HG02759 (cell line): Measurements from ENCODE around the gene NUP210.
"Not testable (repeated sequence)": the region's sequence is repeated elsewhere in the genome, so short reads cannot be mapped to it uniquely, and the experiment has no call there.

ENCODE experiments used
- ATAC-seq: cut with Tn5 transposase; IDR thresholded peaks from one replicate; pipeline ENCODE4 v1.9.1; 2021; ENCODE audit warnings: mild to moderate bottlenecking, moderate library complexity; ENCODE audit not compliant: unreplicated experiment

NUP210 gene

DNA sequence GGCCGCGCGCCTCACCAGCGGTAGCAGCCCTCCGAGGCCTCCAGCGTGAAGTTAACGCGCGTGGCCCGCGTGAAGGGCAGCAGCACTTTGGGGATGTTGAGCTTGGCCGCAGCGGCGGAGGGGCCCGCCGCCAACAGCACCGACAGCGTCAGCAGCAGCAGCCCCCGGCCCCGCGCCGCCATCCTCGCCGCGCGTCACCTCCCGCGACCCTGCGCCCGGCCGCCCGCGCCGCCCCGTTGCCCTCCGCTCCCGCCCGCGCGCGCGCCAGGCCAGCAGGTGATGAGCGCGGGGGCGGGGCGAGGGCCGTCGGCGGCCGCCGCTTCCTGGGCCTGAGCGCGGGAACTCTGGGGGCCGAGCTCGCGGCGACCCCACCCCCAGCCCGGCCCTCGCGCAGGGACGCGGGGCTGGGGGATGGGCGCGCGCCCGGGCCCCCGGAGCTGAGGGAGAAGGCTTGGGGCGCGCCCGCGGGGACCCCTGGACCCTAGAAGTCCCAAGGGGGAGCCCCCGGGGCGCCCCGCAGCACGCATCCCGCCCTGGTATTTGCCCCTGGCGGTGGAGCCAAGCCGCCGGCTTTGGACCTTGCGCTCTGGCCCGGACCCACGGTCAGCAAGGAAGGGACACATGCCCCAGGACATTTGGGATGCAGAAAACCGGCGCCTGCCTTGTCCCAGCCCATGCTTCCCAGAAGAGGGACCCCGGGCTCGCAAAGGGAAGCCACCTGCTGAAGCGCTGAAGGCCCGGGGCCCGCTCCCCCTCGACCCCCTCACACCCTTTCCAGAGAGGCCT, at the start of gene NUP210:
TSS of gene NUP210 (minus strand) at position 278 of the 786 bp plus-strand sequence. CDS start at position 182, 96 bp downstream.
- ATAC-seq: peak; percentile 70

DNA sequence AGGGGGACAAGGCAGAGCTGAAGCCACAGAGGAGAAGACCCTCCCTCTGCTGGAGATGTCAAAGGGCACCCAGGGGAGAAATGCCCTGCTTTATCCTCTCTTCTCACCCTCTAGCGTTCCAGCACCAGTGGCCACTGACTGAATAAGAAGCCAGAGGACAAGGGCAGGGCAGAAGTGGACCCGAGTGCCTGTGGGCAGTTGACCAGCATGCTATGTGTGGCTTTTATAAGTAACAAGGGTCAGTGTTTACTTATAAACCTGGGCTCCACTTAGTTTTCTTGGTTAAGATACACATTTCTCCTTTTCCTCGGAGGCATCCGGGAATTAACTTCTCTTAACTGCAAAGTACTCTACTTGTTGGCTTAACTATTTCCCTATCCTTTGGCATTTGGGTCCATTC, 46.7 kb upstream of the NUP210 start:
- ATAC-seq: no peak

DNA sequence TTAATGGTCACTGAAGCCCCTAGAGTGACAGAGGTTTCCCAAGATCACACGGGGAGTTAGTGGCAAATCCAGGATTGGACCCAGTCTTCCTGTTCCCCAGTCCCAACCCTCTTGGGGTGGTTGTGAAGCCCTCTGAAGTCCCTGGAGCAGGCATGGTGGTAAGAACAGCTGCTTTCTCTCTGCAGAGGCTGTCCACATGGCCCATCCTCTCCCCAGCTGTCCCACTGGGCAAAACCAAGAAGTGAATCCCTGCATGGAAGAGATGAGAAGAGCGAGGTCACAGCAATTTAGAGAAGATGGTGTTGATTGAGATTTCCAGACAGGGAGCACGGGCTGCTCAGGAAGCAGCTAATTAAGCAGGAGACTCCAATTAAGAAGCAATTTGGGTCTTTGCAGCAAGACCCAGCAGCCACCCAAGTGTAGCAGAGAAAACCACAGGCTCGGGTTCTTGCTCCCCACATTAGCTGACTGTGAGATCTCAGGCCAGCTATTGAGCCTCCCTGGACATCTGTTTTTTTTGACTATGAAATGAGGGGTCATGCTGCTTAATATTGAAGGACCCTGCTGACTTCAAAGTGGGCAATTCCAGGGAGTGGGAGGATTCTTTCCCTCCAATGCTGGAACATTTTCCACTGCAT, 45.2 kb upstream of the NUP210 start:
- no peak for ATAC-seq

DNA sequence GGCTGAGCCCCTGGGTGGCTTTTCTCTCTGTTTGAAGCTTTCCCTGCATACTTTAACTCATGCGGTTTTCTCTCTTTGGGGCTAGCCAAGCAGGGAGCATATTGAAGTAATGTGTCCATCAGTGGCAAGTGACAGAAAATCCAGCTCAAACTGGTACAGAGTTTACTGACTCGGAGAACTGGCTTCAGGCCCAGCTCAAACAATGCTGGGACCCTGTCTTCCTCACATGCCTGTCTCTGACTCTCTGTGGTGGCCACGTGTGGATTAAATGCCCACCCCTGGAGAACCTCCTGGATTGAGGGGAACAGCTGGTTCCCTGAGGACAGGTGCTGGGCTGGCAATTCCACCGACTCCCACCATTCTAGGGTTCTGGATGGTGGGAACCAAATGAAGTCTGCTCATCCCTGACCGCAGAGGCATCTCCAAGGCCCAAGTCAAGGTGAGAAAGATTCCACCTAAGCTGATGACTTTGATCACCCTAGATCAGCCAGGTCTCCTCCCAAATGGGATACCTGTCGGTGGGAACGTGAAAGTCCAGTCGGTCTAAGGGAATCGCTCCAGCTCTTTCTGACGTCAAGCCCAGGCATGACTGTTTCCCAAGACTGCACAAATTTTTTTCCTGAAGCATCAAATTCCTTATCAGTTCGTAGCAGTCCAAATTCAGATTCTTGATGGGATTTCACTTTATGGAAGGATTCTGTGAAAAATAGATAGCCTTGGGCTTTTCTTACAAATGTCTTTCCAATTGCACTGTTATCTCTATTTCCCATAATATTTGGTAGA, 43.7 kb upstream of the NUP210 start:
- ATAC-seq: no peak

DNA sequence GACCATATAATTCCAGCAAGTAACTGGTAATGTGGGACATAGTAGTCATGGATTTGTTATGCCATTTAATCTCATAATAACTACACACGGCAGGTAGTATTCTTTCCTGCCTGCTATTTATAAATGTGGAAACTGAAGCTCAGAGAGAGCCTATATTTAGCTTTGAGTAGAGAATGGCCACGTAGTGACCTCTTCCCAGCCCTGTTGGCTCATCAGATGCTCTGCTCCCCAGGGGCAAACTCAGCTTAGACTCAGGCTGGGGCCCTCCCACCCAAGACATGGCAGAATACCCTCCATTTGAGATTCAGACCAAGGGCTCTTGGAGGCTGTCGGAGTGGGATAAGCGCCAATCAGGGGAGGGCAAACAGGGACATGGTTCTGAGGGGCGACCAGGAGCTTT, 42.7 kb upstream of the NUP210 start:
- no peak for ATAC-seq

DNA sequence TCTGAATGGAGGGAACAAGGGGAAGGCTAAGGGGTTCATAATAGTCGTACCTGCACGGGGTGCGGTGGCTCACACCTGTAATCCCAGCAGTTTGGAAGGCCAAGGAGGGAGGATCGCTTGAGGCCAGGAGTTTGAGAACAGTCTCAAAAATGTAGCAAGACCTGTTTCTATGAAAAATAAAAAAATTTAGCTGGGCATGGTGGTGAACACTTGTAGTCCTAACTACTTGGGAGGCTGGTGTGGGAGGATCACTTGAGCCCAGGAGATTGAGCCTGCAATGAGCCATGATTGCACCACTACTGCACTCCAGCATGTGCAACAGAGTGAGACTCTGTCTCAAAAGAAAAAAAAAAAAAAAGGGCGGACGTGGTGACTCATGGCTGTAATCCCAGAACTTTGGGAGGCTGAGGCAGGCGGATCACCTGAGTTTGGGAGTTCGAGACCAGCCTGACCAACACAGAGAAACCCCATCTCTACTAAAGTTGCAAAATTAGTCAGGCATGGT, 42.1 kb upstream of the NUP210 start:
- no peak for ATAC-seq

DNA sequence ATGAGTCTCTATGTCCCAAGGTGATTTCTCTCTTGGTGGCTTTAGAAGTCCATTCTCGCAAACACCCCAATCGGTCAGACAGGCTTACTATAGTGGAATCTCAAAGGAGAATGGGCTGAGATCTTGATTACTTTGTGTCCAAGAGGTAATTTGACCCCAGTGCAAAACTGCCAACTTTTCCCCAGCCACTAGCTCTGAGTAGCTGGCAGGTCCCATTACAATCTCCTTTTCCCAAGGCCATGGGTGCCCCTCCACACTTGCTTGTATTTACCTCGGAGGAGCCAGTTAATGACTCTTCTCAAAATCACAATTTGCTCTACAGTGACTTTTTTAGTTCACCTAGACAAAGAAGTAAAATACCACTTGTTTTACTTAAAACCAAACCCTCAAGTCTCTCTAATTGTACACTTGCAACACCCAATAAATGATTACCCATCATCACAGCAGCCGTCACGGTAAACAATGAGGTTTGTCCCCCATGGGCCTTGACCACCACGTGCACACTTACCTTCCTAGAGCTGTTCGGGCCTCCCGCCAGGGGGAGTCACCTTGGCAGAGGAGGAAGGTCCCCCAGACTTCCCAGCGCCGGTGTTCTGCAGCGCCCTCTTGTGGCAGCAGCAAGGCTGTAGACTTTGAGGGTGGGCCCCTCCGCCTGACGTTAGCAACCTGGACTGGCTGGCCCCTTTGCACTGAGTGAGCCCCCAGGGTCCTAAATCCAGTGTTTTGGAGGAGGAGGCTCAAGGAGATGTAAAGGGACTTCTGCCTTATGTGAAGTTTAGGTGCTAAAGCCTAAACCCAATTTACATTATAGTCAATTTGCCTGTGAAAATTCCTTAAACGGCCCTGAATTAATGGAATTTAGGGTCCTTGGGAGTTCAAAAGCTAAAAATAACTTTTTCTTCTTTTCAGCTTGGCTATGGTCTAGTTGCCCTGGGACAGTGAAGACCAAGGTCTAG, 41.3 kb upstream of the NUP210 start:
- peak; percentile 72 for ATAC-seq

DNA sequence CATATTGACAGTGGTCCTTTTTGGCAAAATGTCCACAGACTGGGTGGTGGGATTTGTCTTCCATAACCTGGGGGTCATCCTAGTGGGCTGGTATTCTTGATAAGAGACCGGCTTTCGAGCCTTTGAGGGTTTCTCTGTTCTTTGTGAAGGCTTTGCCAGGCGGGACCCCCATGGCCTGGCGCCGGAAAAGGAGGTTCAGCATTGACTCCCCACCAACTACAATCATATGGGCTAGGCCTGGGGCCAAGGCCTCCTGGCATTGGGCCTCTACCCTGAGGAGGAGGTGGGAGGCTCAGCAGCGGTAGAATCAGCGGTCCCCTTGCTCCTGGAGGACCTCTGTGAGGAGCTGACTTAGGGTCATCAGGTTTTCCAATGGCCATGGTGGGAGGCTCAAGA, 40.2 kb upstream of the NUP210 start:
- no peak for ATAC-seq

DNA sequence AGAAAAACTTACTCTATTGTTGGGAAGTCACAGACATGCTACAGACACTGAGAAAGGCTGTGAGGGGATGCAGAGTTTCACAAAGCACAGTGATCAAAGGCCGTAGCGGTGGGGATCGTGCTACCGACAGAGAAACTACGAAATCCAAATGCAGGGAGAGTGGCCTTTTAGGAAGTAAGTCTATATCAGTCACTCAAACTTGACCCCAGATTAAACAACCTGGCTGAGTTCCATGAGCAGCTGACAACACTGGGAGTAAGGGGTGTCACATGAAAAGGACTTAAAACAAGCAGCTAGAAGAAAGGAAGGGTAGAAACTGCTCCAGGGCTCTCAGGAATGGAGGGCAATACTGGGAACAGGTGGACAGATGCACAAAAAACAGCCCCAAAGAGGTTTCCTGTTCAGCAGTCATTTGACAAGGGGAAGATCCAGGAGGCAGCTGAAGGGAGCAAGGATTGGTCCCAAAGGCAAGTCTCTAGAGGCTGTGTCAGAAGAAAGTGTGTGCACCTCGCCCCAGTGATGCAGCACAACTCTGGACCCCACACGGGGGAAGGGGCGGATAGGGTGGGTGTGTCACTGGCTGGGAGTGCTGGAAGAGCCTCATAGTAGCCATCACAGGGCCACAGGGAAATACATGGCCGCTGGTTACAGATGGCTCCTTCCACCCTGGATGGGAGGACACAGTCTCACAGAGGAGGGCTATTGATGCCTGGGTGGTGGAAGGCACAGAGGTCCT, 39.7 kb upstream of the NUP210 start:
- ATAC-seq: no peak

DNA sequence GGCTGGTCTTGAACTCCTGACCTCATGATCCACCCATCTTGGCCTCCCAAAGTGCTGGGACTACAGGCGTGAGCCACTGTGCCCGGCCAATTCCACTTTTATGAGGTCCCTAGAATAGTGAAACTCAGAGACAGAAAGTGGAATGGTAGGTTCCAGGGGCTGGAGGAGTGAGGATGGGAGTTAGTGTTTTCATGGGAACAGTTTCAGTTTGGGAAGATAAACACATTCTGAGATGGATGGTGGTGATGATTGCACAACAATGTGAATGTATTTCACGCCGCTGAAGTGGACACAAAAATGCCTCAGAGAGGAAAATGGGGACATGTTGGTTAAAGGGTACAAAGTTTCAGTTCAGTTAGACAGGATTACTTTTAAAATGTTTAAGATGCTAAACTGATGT, 37.5 kb upstream of the NUP210 start:
- no peak for ATAC-seq

DNA sequence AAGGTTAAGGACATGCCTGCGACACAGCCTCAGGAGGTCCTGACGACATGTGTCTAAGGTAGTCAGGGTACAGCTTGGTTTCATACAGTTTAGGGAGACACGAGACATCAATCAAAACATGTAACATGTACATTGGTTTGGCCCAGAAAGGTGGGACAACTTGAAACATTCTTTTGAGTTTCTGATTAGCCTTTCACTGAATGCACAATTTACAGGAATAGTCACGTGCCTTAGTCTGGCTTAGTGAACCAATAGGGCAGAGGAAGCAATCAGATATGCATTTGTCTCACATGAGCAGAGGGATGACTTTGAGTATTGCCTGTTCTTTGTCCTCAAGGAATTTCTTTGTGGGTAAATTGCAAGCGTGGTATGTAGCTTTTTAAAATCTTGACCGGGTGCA, 35.5 kb upstream of the NUP210 start:
- no peak for ATAC-seq

DNA sequence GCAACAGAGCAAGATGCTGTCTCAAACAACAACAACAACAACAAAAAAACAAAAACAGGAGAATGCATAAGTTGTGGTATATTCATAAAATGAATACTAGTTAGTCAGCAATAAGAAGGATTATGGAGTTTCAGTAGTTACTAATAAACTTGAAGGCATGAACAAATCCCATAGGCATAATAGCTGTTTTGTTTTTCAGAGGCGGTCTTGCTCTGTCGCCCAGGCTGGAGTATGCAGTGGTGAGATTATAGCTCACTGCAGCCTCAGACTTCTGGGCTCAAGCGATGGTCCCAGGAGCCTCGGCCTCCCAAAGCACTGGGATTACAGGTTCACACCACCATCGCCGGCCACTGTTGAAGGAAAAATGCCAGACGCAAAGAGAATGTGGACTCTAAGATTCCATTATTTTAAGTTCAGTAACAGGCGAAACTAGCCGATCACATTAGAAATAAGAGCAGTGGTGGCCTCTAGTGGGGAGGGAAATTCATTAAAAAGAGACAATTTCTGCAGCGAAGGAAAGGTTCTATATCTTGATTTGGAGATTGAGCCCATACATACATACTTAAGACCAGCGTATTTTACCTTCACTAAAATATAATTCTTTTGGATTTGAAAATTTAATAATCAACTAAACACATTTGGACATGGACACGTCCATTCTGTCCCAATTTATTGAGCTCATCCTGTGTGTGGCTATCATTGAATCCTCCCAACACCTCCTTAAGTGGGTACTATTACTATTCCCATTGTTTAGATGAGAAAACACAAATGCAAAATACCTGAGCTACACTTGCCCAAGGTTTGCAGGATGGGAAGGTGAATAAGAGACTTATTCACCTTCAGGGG, 32.6 kb upstream of the NUP210 start:
- ATAC-seq: peak; percentile 27

DNA sequence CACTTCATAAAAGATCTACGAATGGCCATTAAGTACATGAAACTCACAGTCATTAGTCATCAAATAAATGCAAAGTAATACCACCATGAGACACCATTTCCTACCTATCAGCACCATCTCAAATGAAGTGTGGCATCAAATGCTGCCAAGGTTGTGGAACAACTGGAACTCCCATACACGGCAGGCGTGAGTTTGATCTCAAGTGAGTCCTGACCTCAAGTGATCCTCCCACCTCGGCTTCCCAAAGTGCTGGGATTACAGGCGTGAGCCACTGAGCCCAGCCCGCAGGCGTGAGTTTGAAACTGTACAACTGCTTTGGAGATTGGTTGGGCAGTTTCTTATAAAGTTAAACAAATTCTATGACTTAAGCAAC, 31.2 kb upstream of the NUP210 start:
- peak; percentile 1 for ATAC-seq

DNA sequence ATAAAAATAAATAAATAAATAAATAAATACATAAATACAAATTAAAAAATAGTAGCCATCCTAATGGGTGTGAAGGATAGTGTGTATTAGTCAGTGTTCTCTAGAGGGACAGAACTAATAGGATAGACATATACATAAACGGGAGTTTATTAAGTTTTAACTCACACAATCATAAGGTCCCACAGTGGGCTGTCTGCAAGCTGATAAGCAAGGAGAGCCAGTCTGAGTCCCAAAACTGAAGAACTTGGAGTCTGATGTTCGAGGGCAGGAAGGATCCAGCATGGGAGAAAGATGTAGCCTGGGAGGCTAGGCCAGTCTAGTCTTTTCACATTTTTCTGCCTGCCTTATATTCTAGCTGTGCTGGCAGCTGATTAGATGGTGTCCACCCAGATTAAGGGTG, 22.8 kb upstream of the NUP210 start:
- ATAC-seq: not testable (repeated sequence)

DNA sequence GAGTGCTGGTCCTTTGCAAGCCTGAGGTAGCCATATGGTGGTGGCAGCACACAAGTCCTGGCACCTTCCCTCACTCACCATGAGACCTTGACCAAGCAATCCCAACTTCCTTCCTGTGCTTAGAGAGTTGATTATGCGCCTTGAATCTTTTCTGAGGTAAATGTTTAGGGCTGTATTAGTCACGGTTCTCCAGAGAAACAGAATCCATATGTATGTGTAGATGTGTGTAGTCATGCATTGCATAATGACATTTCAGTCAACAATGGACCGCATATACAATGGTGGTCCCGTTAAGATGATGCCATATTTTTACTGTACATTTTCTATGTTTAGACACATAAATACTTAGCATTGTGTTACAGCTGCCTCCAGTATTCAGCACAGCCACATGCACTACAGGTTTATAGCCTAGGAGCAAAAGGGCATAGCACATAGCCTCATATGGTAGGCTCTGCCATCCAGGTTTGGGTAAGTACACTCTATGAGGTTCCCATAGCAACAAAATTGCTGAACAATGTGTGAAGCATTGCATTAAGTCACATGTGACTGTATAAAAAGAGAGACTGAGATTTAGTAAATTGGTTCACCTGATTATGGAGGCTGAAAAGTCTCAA, 20.2 kb upstream of the NUP210 start:
- ATAC-seq: no peak

DNA sequence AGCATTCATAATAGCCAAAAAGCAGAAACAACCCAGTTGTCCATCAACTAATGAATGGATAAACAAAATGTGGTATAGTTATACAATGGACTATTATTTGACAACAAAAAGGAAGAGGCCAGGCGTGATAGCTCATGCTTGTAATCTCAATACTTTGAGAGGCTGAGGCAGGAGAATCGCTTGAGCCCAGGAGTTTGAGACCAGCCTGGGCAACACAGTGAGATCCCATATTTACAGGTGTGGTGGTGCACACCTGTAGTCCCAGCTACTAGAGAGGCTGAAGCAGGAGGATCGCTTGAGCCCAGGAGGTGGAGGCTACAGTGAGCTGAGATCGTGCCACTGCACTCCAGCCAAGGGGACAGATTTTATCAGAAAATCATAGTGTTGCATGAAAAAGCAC, 16.1 kb upstream of the NUP210 start:
- not testable (repeated sequence) for ATAC-seq

DNA sequence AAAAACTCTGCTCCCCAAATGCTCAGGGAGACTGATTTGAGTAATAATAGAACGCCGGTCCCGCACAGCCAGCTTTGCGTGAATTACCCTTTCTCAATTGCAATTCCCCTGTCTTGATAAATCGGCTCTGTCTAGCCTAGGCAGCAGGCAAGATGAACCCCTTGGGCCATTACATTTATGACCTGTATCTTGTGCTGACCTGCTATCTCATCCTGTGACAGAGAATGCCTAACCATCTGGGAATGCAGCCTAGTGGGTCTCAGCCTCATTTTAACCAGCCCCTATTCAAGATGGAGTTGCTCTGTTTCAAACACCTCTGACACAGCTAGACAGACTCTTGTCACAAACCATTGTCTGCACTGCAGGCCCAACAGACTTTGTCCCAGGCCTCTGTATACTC, 13.8 kb upstream of the NUP210 start:
- no peak for ATAC-seq

DNA sequence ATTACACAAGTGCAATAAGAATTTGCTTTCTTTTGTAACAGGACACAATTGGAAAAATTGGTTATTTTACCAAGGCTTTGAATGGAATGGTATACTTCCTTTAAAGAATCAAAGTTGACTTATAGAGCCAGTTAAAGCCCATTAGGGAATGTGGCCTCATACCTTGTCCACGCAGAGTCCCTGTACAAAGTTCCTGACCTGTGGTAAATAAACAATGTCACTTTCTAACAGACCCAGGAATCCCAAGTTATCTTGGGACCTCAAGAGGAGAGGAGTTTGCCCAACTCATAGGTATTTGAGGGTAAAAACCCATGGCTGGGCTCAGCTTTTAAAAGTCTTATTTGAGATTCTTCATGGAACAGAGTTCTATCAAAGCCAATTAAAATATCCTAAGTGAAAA, 12.0 kb upstream of the NUP210 start:
- ATAC-seq: no peak
